Ishikawa (cell line): ENCODE measurements around the gene ZNF662.

Source experiments
- CEBPB ChIP-seq: IDR thresholded peaks from 2 replicates; pipeline ENCODE4 v1.6.1; 2012
- CREB1 ChIP-seq: IDR thresholded peaks from 2 replicates; pipeline ENCODE4 v1.6.1; 2012; ENCODE audit warnings: low read depth
- EGR1 ChIP-seq: IDR thresholded peaks from 2 replicates; pipeline ENCODE4 v1.6.1; 2012
- EP300 ChIP-seq: IDR thresholded peaks from 2 replicates; pipeline ENCODE4 v1.6.1; 2012; ENCODE audit warnings: borderline replicate concordance
- FOXM1 ChIP-seq: IDR thresholded peaks from 2 replicates; pipeline ENCODE4 v1.6.1; 2012; ENCODE audit warnings: low read depth, borderline replicate concordance
- MAX ChIP-seq: IDR thresholded peaks from 2 replicates; pipeline ENCODE4 v1.6.1; 2012
- NFIC ChIP-seq: IDR thresholded peaks from 2 replicates; pipeline ENCODE4 v1.6.1; 2012
- RAD21 ChIP-seq: IDR thresholded peaks from 2 replicates; pipeline ENCODE4 v1.6.1; 2012; ENCODE audit warnings: low read depth
- REST ChIP-seq: IDR thresholded peaks from 2 replicates; pipeline ENCODE4 v1.6.1; 2012; ENCODE audit warnings: low read depth, mild to moderate bottlenecking
- TAF1 ChIP-seq: IDR thresholded peaks from 2 replicates; pipeline ENCODE4 v1.6.1; 2012; ENCODE audit warnings: low read depth, mild to moderate bottlenecking
- TCF12 ChIP-seq: IDR thresholded peaks from 2 replicates; pipeline ENCODE4 v1.6.1; 2012; ENCODE audit warnings: low read depth
- TEAD4 ChIP-seq: IDR thresholded peaks from 2 replicates; pipeline ENCODE4 v1.6.1; 2012
- USF1 ChIP-seq: IDR thresholded peaks from 2 replicates; pipeline ENCODE4 v1.6.1; 2012
- YY1 ChIP-seq: IDR thresholded peaks from 2 replicates; pipeline ENCODE4 v1.6.1; 2012; ENCODE audit warnings: low read depth
- ZBTB7A ChIP-seq: IDR thresholded peaks from 2 replicates; pipeline ENCODE4 v1.6.1; 2012; ENCODE audit warnings: low read depth

ZNF662 gene

GRCh38 chr3:42960282-42960681 lies 54.3 kb downstream of the ZNF662 start:
- TF ChIP-seq ZBTB7A: no peak
- TF ChIP-seq REST: peak; percentile 87
- TF ChIP-seq YY1: 0 out of 2 replicates have a peak, but pooled peaks have one; percentile 14

- TF ChIP-seq TAF1: no peak
- no peak for TF ChIP-seq FOXM1
- no peak for TF ChIP-seq TCF12
- TF ChIP-seq REST: no peak
- TF ChIP-seq NFIC: no peak
- no peak for TF ChIP-seq CEBPB
- TF ChIP-seq RAD21: no peak
- TF ChIP-seq ZBTB7A: no peak
- no peak for TF ChIP-seq EP300
- TF ChIP-seq MAX: no peak
- no peak for TF ChIP-seq YY1
- no peak for TF ChIP-seq USF1
- TF ChIP-seq CREB1: no peak
- no peak for TF ChIP-seq EGR1
- no peak for TF ChIP-seq TEAD4
Observed at GRCh38 chr3:42960786-42961185, 54.8 kb downstream of the ZNF662 start.

GRCh38 chr3:42961633-42962032 lies 55.7 kb downstream of the ZNF662 start:
- TF ChIP-seq RAD21: peak; percentile 80
- TF ChIP-seq EGR1: no peak
- no peak; the same call in 1 of the 2 replicates for TF ChIP-seq REST

GRCh38 chr3:42963269-42963668 lies 57.3 kb downstream of the ZNF662 start:
- TF ChIP-seq MAX: no peak
- TF ChIP-seq TEAD4: no peak
- no peak for TF ChIP-seq CEBPB
- TF ChIP-seq RAD21: no peak
- no peak for TF ChIP-seq YY1

GRCh38 chr3:42964266-42964665 lies 58.3 kb downstream of the ZNF662 start:
- no peak for TF ChIP-seq NFIC
- no peak for TF ChIP-seq RAD21
- no peak for TF ChIP-seq TCF12
- no peak for TF ChIP-seq ZBTB7A
- no peak for TF ChIP-seq USF1
- TF ChIP-seq MAX: no peak
- TF ChIP-seq EGR1: no peak
